ENCODE data around the gene PRH1. TPM values are rescaled to one million over a fixed set of nuclear protein-coding genes. Genes with fewer than 3 reads are reported as not detected.
A peak's percentile ranks its signal among the peaks of the same experiment; 100 is the strongest.

PRH1 gene
- total and polyA plus RNA-seq, 2 of the 13 experiments (the other 11 are each of a cell fraction or from before 2014, with no cell fraction given): 5.3 to 18.8 TPM

GRCh38 chr12:10891937-10892336 is 7.9 kb upstream of the PRH1 start (continued):
- TF ChIP-seq ZBTB38 (CRISPR knock-in tag; IDR thresholded peaks at IDR 0.05) (no peak), ZNF790 (CRISPR knock-in tag; IDR thresholded peaks at IDR 0.05; ENCODE audit: borderline replicate concordance) (no peak), ZFP1 (CRISPR knock-in tag; IDR thresholded peaks at IDR 0.05) (peak; percentile 95), TCF7 (IDR thresholded peaks at IDR 0.05; ENCODE audit: low read depth) (peak; percentile 80), MYNN (CRISPR knock-in tag; IDR thresholded peaks at IDR 0.05; ENCODE audit: low read depth) (no peak), ZNF597 (CRISPR knock-in tag; IDR thresholded peaks at IDR 0.05) (no peak), SIN3B (IDR thresholded peaks at IDR 0.05; ENCODE audit: low read length) (no peak), ZNF780A (CRISPR knock-in tag; IDR thresholded peaks at IDR 0.05) (0 out of 2 replicates have a peak, but pooled peaks have one; percentile 38), HINFP (CRISPR knock-in tag; IDR thresholded peaks at IDR 0.05; ENCODE audit: low read depth) (peak; percentile 74; the same call in 1 of the 2 replicates), POGK (CRISPR knock-in tag; conservative IDR thresholded peaks at IDR 0.05) (peak; percentile 90), TFE3 (CRISPR knock-in tag; IDR thresholded peaks at IDR 0.05) (peak; percentile 99), HOMEZ (CRISPR knock-in tag; IDR thresholded peaks at IDR 0.05; ENCODE audit: low read depth) (peak; percentile 99), ZNF550 (CRISPR knock-in tag; IDR thresholded peaks at IDR 0.05; ENCODE audit: borderline replicate concordance) (no peak)
- TF ChIP-seq, protein P1, sequence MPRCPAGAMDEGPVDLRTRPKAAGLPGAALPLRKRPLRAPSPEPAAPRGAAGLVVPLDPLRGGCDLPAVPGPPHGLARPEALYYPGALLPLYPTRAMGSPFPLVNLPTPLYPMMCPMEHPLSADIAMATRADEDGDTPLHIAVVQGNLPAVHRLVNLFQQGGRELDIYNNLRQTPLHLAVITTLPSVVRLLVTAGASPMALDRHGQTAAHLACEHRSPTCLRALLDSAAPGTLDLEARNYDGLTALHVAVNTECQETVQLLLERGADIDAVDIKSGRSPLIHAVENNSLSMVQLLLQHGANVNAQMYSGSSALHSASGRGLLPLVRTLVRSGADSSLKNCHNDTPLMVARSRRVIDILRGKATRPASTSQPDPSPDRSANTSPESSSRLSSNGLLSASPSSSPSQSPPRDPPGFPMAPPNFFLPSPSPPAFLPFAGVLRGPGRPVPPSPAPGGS (CRISPR knock-in tag; IDR thresholded peaks at IDR 0.05): no peak
